Activated naive CD4-positive, alpha-beta T cell treated with anti-CD3 and anti-CD28 coated beads, Interleukin-2, amount 10 ng/mL, durations not matched to agents 7 days and 5 days (primary cell): ENCODE results near the gene SLC9A2.

ENCODE experiments used
- CTCF ChIA-PET: fragments of 350-600 bp; sonication (Branson Sonifier 250); formaldehyde crosslinking; loops from one replicate; lab custom pipeline; 2021; ENCODE audit warnings: antibody characterized with exemption; lab: Charles Lee
- DNase-seq: peaks from one replicate; pipeline ENCODE4 v3.0.0-alpha.2; 2020
- H3K27ac Mint-ChIP-seq: one replicate; pipeline ENCODE4 v1.8.0; 2021; ENCODE audit warnings: mild to moderate bottlenecking, moderate library complexity, mixed read lengths
- H3K27me3 Mint-ChIP-seq: one replicate; pipeline ENCODE4 v1.8.0; 2021; ENCODE audit warnings: mild to moderate bottlenecking, mixed read lengths
- H3K36me3 Mint-ChIP-seq: one replicate; pipeline ENCODE4 v1.8.0; 2021; ENCODE audit warnings: mixed read lengths
- H3K4me1 Mint-ChIP-seq: one replicate; pipeline ENCODE4 v1.8.0; 2021; ENCODE audit warnings: mixed read lengths
- H3K4me3 Mint-ChIP-seq: one replicate; pipeline ENCODE4 v1.8.0; 2021; ENCODE audit warnings: mild to moderate bottlenecking, moderate library complexity, mixed read lengths
- H3K9me3 Mint-ChIP-seq: one replicate; pipeline ENCODE4 v1.8.0; 2021; ENCODE audit warnings: mixed read lengths

SLC9A2 gene

GRCh38 chr2:102599486-102599885 lies 19.9 kb upstream of the SLC9A2 start:
- H3K4me3 Mint-ChIP-seq = no peak overlapping the region
- peaks cover 17% of the 10 kb centered on the region for H3K27me3 Mint-ChIP-seq
- H3K9me3 Mint-ChIP-seq = no peaks in the 10 kb centered on the region
- H3K4me1 Mint-ChIP-seq = no peaks in the 10 kb centered on the region
- CTCF ChIA-PET = no interaction called here
- no peaks in the 10 kb centered on the region for H3K36me3 Mint-ChIP-seq
- DNase-seq = no peak
- H3K27ac Mint-ChIP-seq = no peak overlapping the region

- Mint-ChIP-seq H3K4me1 (no peaks in the 10 kb centered on the region), H3K27me3 (peaks cover 19% of the 10 kb centered on the region), H3K4me3 (no peak overlapping the region), H3K9me3 (no peaks in the 10 kb centered on the region), H3K36me3 (no peaks in the 10 kb centered on the region), H3K27ac (no peak overlapping the region)
- DNase-seq = no peak
- CTCF ChIA-PET = no interaction called here
Observed at GRCh38 chr2:102601730-102602129, 17.6 kb upstream of the SLC9A2 start.

GRCh38 chr2:102603904-102604303 lies 15.4 kb upstream of the SLC9A2 start:
- Mint-ChIP-seq H3K4me3 (no peak overlapping the region), H3K9me3 (no peaks in the 10 kb centered on the region), H3K4me1 (no peaks in the 10 kb centered on the region), H3K27ac (no peak overlapping the region), H3K27me3 (peaks cover 19% of the 10 kb centered on the region), H3K36me3 (no peaks in the 10 kb centered on the region)
- CTCF ChIA-PET = interaction anchor here (3.7 kb wide), 1 partner anchor 12 kb away, joined by 15 read pairs; no protein-coding TSS in a partner anchor
- no peak for DNase-seq

GRCh38 chr2:102604769-102605168 lies 14.6 kb upstream of the SLC9A2 start:
- no peak overlapping the region for H3K27ac Mint-ChIP-seq
- H3K27me3 Mint-ChIP-seq = peaks cover 15% of the 10 kb centered on the region
- H3K9me3 Mint-ChIP-seq = no peaks in the 10 kb centered on the region
- no peaks in the 10 kb centered on the region for H3K36me3 Mint-ChIP-seq
- no peaks in the 10 kb centered on the region for H3K4me1 Mint-ChIP-seq
- no peak overlapping the region for H3K4me3 Mint-ChIP-seq
- DNase-seq = no peak
- CTCF ChIA-PET = interaction anchor here (3.7 kb wide), 1 partner anchor 11 kb away, joined by 15 read pairs; no protein-coding TSS in a partner anchor

- no peaks in the 10 kb centered on the region for H3K36me3 Mint-ChIP-seq
- no peak overlapping the region for H3K4me3 Mint-ChIP-seq
- no peaks in the 10 kb centered on the region for H3K9me3 Mint-ChIP-seq
- H3K4me1 Mint-ChIP-seq = no peaks in the 10 kb centered on the region
- H3K27me3 Mint-ChIP-seq = peaks cover 15% of the 10 kb centered on the region
- DNase-seq = no peak
- CTCF ChIA-PET = interaction anchor here (3.7 kb wide), 1 partner anchor 9 kb away, joined by 15 read pairs; no protein-coding TSS in a partner anchor
- no peak overlapping the region for H3K27ac Mint-ChIP-seq
Observed at GRCh38 chr2:102606353-102606752, 13.0 kb upstream of the SLC9A2 start.

- Mint-ChIP-seq H3K27me3 (peaks cover 45% of the 10 kb centered on the region), H3K27ac (no peak overlapping the region), H3K36me3 (no peaks in the 10 kb centered on the region), H3K9me3 (no peaks in the 10 kb centered on the region), H3K4me1 (peaks cover 11% of the 10 kb centered on the region), H3K4me3 (no peak overlapping the region)
- CTCF ChIA-PET = interaction anchor here (0.5 to 2.6 kb wide), 22 partner anchors 10 to 1585 kb away, joined by 3 to 22 read pairs (median 4); partner anchors contain the start of gene SLC9A4
- DNase-seq = peak; percentile 63
Observed at GRCh38 chr2:102615620-102616436, 3.5 kb upstream of the SLC9A2 start.

GRCh38 chr2:102618452-102619413 lies 620 bp upstream of the SLC9A2 start:
- CTCF ChIA-PET = no interaction called here
- no peak for DNase-seq
- Mint-ChIP-seq H3K36me3 (no peaks in the 10 kb centered on the region), H3K27ac (no peak overlapping the region), H3K27me3 (peaks cover 66% of the 10 kb centered on the region), H3K4me1 (peaks cover 11% of the 10 kb centered on the region), H3K9me3 (no peaks in the 10 kb centered on the region), H3K4me3 (peak overlapping the region; percentile 24)

GRCh38 chr2:102620332-102620731 lies 979 bp downstream of the SLC9A2 start:
- H3K4me3 Mint-ChIP-seq = peak overlapping the region; percentile 26
- CTCF ChIA-PET = no interaction called here

GRCh38 chr2:102621630-102622029 lies 2.3 kb downstream of the SLC9A2 start:
- CTCF ChIA-PET = no interaction called here
- H3K4me3 Mint-ChIP-seq = no peak overlapping the region
- no peak overlapping the region for H3K27ac Mint-ChIP-seq
- H3K9me3 Mint-ChIP-seq = no peaks in the 10 kb centered on the region
- H3K36me3 Mint-ChIP-seq = no peaks in the 10 kb centered on the region
- DNase-seq = no peak
- H3K4me1 Mint-ChIP-seq = peaks cover 11% of the 10 kb centered on the region
- peaks cover 63% of the 10 kb centered on the region for H3K27me3 Mint-ChIP-seq

More at GRCh38 chr2:102620332-102620731, 979 bp downstream of the SLC9A2 start:
- Mint-ChIP-seq H3K9me3 (no peaks in the 10 kb centered on the region), H3K36me3 (no peaks in the 10 kb centered on the region), H3K27me3 (peaks cover 67% of the 10 kb centered on the region), H3K4me1 (peaks cover 11% of the 10 kb centered on the region), H3K27ac (no peak overlapping the region)
- no peak for DNase-seq

- CTCF ChIA-PET = no interaction called here
- peaks cover 11% of the 10 kb centered on the region for H3K4me1 Mint-ChIP-seq
- H3K36me3 Mint-ChIP-seq = no peaks in the 10 kb centered on the region
- H3K9me3 Mint-ChIP-seq = no peaks in the 10 kb centered on the region
- no peak overlapping the region for H3K4me3 Mint-ChIP-seq
- peaks cover 63% of the 10 kb centered on the region for H3K27me3 Mint-ChIP-seq
- no peak overlapping the region for H3K27ac Mint-ChIP-seq
- DNase-seq = no peak
Observed at GRCh38 chr2:102622646-102623045, 3.3 kb downstream of the SLC9A2 start.

- Mint-ChIP-seq H3K36me3 (no peaks in the 10 kb centered on the region), H3K27me3 (peaks cover 10% of the 10 kb centered on the region), H3K27ac (no peak overlapping the region), H3K9me3 (no peaks in the 10 kb centered on the region), H3K4me3 (no peak overlapping the region), H3K4me1 (no peaks in the 10 kb centered on the region)
- CTCF ChIA-PET = no interaction called here
- no peak for DNase-seq
Observed at GRCh38 chr2:102630458-102630857, 11.1 kb downstream of the SLC9A2 start.

- Mint-ChIP-seq H3K27ac (no peak overlapping the region), H3K36me3 (no peaks in the 10 kb centered on the region)
- CTCF ChIA-PET = interaction anchor here (1.5 kb wide), 1 partner anchor 17 kb away, joined by 4 read pairs; no protein-coding TSS in a partner anchor
Observed at GRCh38 chr2:102632380-102633175, 13.2 kb downstream of the SLC9A2 start.

GRCh38 chr2:102634831-102635241 lies 15.5 kb downstream of the SLC9A2 start:
- H3K27me3 Mint-ChIP-seq = peaks cover 11% of the 10 kb centered on the region
- no peaks in the 10 kb centered on the region for H3K4me1 Mint-ChIP-seq
- H3K9me3 Mint-ChIP-seq = no peaks in the 10 kb centered on the region
- H3K27ac Mint-ChIP-seq = no peak overlapping the region
- CTCF ChIA-PET = interaction anchor here (0.7 kb wide), 1 partner anchor 19 kb away, joined by 3 read pairs; no protein-coding TSS in a partner anchor
- DNase-seq = no peak
- no peaks in the 10 kb centered on the region for H3K36me3 Mint-ChIP-seq
- no peak overlapping the region for H3K4me3 Mint-ChIP-seq

More at GRCh38 chr2:102632380-102633175, 13.2 kb downstream of the SLC9A2 start:
- DNase-seq = no peak
- no peaks in the 10 kb centered on the region for H3K4me1 Mint-ChIP-seq
- no peak overlapping the region for H3K4me3 Mint-ChIP-seq
- H3K27me3 Mint-ChIP-seq = peaks cover 10% of the 10 kb centered on the region
- no peaks in the 10 kb centered on the region for H3K9me3 Mint-ChIP-seq
